Measurements from ENCODE around the gene HEYL. TPM values are rescaled to one million over a fixed set of nuclear protein-coding genes. Genes with fewer than 3 reads are reported as not detected.
"Not testable (repeated sequence)": the region's sequence is repeated elsewhere in the genome, so short reads cannot be mapped to it uniquely, and the experiment has no call there.

HEYL gene
- total RNA-seq, 1 donor from 2014 or later = 1.9 TPM

DNA sequence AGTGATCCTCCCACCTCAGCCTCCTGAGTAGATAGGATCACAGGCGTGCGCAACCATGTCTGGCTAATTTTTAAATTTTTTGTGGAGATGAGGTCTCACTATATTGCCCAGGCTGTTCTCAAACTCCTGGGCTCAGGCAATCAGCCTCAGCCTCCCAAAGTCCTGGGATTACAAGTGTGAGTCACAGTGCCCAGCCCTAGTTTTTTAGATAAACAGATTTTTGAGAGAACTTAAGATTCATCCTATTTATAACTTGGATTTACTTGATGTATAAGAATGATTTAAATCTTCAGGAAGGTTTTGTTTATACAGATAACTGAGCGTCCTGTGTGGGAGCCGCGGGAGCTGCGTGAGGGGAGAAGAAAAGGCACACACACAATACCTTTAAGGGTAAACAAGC is 26.2 kb downstream of the HEYL start:
- DNase-seq (ENCODE audit: low spot score) (no peak), ATAC-seq (no peak)

- ATAC-seq (peak; percentile 70), DNase-seq (ENCODE audit: low spot score) (peak; percentile 48)
Observed at GRCh38 chr1:39609618-39610331, 29.7 kb downstream of the HEYL start.

GRCh38 chr1:39608921-39609320 is 30.5 kb downstream of the HEYL start:
- ATAC-seq (no peak), DNase-seq (ENCODE audit: low spot score) (no peak)

GRCh38 chr1:39603677-39604076 is 35.8 kb downstream of the HEYL start:
- not testable (repeated sequence) for DNase-seq (ENCODE audit: low spot score); ATAC-seq

DNA sequence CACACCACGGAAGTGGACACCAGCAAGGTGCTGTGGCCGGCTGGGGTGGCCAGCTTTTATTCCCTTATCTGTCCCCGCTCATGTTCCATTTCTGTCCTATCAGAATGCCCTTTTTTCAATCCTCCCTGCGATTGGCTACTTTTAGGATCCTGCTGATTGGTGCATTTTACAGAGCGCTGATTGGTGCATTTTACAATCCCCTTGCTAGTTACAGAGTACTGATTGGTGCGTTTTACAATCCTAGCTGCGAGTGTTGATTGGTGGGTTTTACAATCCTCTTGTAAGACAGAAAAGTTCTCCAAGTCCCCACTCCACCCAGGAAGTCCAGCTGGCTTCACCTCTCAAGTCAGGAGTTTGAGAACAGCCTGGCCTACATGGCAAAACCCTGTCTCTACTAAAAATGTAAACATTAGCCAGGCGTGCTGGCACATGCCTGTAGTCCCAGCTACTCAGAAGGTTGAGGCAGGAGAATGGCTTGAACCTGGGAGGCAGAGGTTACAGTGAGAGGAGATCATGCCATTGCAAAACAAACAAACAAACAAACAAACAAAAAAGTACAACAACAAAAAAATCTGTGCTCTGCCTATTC is 37.7 kb downstream of the HEYL start:
- not testable (repeated sequence) for DNase-seq (ENCODE audit: low spot score); ATAC-seq

- ATAC-seq (no peak), DNase-seq (ENCODE audit: low spot score) (no peak)
Observed at GRCh38 chr1:39596163-39596562, 43.3 kb downstream of the HEYL start.

- DNase-seq (ENCODE audit: low spot score) = no peak
- no peak for ATAC-seq
Observed at GRCh38 chr1:39593386-39593785, 46.1 kb downstream of the HEYL start.

- DNase-seq (ENCODE audit: low spot score) = no peak
- no peak for ATAC-seq
Observed at GRCh38 chr1:39592069-39592468, 47.4 kb downstream of the HEYL start.

DNA sequence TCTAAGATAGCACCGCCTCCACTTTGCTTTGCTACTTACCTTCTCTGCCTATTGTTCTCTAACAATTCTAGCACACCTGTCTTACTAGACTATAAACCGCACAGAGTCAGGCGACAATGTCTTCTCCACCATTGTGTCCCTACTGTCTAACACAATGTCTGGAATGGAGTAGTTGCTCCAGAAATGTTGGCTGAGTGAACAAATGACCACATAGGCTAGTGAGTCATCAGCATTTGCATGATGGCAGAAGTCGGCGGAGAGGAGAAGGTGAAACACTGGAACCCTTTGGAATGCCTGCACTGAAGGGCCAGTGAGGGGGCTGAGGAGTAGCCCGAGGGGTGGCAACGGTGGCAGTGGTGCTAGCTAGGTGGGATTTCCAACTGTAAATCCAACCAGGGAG is 48.9 kb downstream of the HEYL start:
- no peak for ATAC-seq
- no peak for DNase-seq (ENCODE audit: low spot score)

DNA sequence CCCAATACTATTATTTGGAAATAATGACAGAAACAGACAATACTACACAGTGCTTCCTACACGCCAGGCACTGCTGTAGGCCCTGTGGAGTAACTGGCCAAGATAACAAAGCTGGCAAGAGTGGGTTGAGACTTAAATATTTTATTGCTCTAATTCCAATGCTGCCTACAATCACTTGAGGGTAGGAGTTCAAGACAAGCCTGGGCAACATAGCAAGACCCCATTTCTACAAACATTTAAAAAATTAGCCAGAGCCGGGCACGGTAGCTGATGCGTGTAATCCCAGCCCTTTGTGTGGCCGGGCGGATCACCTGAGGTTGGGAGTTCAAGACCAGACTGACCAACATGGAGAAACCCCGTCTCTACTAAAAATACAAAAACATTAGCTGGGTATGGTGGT is 53.5 kb downstream of the HEYL start:
- ATAC-seq (no peak), DNase-seq (ENCODE audit: low spot score) (no peak)

GRCh38 chr1:39576016-39576657 is 63.3 kb downstream of the HEYL start:
- peak; percentile 60 for ATAC-seq
- peak; percentile 53 for DNase-seq (ENCODE audit: low spot score)

- ATAC-seq (peak; percentile 51), DNase-seq (ENCODE audit: low spot score) (peak; percentile 69)
Observed at GRCh38 chr1:39575191-39576015, 64.0 kb downstream of the HEYL start.

DNA sequence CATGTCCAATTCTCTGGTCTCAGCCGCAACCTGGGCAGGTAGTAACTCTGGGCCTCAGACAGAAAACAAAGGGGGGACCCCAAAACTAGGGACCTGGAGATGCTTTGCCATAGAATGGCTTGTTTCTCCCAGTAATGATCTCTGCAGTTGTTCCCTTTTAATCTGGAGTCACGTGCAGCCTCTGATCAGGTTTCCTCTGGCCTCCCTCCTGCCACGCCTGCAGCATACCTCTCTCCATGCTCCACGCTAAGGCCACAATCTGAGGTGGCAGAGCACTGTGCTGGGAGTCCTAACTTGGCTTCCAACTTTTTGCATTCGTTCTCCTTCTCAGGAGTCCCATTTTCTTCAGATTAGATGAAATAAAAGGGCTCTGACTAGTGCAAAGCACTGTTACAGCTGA is 64.8 kb downstream of the HEYL start:
- ATAC-seq (peak; percentile 38), DNase-seq (ENCODE audit: low spot score) (no peak)

Other genes with a start within 250 kb of the HEYL start
- not detected for gene BMP8A, start 148.0 kb downstream of the HEYL start, total RNA-seq
- 109 TPM for gene PABPC4, start 62.9 kb downstream of the HEYL start, total RNA-seq
- gene NT5C1A, start 32.5 kb upstream of the HEYL start, total RNA-seq = not detected
- 0.08 TPM for gene HPCAL4, start 51.8 kb upstream of the HEYL start, total RNA-seq
- 16.6 TPM for gene PPIE, start 99.2 kb upstream of the HEYL start, total RNA-seq
- gene OXCT2, start 131.7 kb upstream of the HEYL start, total RNA-seq = not detected
- 0.10 TPM for gene BMP8B, start 149.2 kb upstream of the HEYL start, total RNA-seq
- gene TRIT1, start 243.9 kb upstream of the HEYL start, total RNA-seq = 5.5 TPM

Measured in left lobe of liver (tissue), 2 donors.